Measurements from ENCODE around the gene MYEF2.

DNA sequence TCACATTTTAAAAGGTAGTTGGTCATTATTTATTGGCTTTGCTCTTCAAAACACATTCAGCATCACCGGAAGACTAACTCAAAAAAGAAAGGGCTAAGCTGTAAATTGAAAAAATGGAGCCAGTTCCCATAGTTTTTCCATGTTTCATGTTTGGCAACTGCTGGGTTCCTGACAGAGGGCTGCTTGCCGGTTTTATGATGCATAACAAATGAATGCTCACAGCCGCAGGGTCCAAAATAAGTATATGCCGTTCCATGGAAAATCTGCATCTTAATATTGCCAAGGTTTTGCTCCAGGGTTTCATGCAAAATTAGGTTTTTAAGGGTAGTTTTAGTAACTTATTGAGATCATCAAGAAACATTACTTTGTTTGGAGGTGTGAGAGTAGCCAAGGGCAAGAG, 43.8 kb upstream of the MYEF2 start:
- TF ChIP-seq, protein P1, sequence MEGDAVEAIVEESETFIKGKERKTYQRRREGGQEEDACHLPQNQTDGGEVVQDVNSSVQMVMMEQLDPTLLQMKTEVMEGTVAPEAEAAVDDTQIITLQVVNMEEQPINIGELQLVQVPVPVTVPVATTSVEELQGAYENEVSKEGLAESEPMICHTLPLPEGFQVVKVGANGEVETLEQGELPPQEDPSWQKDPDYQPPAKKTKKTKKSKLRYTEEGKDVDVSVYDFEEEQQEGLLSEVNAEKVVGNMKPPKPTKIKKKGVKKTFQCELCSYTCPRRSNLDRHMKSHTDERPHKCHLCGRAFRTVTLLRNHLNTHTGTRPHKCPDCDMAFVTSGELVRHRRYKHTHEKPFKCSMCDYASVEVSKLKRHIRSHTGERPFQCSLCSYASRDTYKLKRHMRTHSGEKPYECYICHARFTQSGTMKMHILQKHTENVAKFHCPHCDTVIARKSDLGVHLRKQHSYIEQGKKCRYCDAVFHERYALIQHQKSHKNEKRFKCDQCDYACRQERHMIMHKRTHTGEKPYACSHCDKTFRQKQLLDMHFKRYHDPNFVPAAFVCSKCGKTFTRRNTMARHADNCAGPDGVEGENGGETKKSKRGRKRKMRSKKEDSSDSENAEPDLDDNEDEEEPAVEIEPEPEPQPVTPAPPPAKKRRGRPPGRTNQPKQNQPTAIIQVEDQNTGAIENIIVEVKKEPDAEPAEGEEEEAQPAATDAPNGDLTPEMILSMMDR (IDR thresholded peaks at IDR 0.05; ENCODE audit: extremely low read depth in 1 of 2, insufficient read depth in 1 of 2, low read depth in 1 of 2, low read length in 2 of 2), result no peak
- TF ChIP-seq GATA2 (IDR thresholded peaks at IDR 0.05; ENCODE audit: insufficient read depth, insufficient read length, low read depth, low read length) (no peak), POLR2AphosphoS5 (IDR thresholded peaks at IDR 0.05; ENCODE audit: insufficient read depth, low read depth, low read length) (no peak), FOS (IDR thresholded peaks at IDR 0.05; ENCODE audit: borderline replicate concordance, insufficient read depth, low read length) (no peak)
